Measurements from ENCODE around the gene PRPF19.
A peak's percentile ranks its signal among the peaks of the same experiment; 100 is the strongest.

The PRPF19 gene

DNA sequence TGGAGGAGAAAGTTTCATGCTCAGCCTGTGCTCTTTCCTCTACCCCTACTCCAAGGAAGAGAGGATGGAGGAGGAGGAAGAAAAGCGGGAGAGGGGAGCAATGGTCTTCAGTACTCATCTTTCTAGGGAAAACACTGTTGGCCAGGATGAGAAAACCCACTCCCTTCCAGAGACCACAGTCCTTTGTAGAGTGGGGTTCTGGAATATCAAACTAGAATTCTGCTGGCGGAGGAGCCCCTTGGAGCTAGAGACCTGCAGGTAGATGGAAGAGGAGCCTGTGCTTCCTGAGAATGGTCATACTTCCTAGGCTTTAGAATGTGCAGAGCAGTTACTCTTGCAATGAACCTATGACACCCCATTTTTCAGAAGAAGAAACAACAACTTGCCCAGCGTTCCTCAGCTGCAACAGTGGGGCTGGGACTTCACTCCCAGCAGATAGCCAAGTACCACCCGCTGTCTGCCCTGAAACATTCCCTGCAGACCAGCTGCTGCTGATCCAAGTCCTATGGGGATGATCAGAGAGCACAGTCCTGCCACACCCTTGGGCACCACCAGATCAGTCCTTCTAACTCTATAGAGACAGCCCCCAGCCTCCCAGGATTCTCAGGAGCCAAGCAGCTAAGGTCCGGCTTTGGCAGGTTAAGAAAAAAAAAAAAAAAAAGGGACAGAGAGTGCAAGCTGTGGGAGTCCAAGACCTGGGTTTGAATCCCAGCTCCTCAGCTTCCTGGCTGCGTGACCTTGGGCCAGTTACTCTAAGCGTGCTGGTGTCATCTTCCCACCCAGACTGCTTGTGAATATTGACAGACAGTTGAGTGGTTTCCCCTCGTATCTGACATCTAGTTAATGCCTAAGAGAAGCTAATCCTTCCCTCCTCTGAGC is 51.3 kb downstream of the PRPF19 start:
- H3K4me3 Mint-ChIP-seq, result peak overlapping the region; percentile 87

DNA sequence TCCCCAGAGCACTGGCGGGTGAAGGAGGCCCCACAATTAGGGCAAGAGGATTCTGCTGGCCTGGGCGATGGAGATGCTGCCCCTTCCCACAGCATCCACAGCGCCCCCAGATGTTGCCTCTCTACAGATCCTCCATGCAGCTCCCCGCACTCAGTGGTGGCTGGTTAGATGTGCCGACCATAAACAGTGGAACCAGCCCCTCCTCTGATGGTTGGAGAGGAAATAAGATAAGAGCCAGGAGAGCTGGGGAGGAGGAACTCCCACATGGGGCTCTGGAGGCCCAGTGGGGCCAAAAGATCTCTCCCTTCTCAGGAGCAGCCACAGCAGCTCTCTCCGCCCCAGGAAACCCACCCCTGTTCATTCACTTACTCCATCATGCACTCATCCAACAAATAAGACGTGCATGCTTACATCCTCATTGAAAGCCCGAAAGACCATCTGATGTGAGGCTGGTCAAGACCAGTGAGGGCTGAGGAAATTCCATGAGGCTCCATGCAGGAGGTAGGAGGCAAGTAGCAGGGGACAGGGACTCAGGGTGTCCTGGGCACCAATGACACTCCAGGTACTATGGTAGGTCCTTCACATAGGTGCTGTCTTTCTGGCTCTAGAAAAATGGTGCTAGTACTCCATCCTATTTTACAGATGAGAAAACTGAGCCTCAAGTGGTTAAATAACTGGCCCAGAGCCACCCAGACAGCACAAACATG is 52.1 kb downstream of the PRPF19 start:
- H3K4me1 Mint-ChIP-seq (ENCODE audit: low read depth), result peaks cover 42% of the 10 kb centered on the region
- H3K4me3 Mint-ChIP-seq, result peak overlapping the region; percentile 87
- no peak for DNase-seq (ENCODE audit: low spot score)
- no peaks in the 10 kb centered on the region for H3K27me3 Mint-ChIP-seq (ENCODE audit: low read depth)
- peaks cover 33% of the 10 kb centered on the region for H3K36me3 Mint-ChIP-seq (ENCODE audit: low read depth)
- no peaks in the 10 kb centered on the region for H3K9me3 Mint-ChIP-seq
- H3K27ac Mint-ChIP-seq, result no peak overlapping the region

More for the DNA sequence above, 51.3 kb downstream of the PRPF19 start:
- peaks cover 46% of the 10 kb centered on the region for H3K4me1 Mint-ChIP-seq (ENCODE audit: low read depth)
- H3K36me3 Mint-ChIP-seq (ENCODE audit: low read depth), result peaks cover 28% of the 10 kb centered on the region
- DNase-seq (ENCODE audit: low spot score), result no peak
- no peaks in the 10 kb centered on the region for H3K27me3 Mint-ChIP-seq (ENCODE audit: low read depth)
- H3K9me3 Mint-ChIP-seq, result no peaks in the 10 kb centered on the region
- peak overlapping the region; percentile 74 for H3K27ac Mint-ChIP-seq

DNA sequence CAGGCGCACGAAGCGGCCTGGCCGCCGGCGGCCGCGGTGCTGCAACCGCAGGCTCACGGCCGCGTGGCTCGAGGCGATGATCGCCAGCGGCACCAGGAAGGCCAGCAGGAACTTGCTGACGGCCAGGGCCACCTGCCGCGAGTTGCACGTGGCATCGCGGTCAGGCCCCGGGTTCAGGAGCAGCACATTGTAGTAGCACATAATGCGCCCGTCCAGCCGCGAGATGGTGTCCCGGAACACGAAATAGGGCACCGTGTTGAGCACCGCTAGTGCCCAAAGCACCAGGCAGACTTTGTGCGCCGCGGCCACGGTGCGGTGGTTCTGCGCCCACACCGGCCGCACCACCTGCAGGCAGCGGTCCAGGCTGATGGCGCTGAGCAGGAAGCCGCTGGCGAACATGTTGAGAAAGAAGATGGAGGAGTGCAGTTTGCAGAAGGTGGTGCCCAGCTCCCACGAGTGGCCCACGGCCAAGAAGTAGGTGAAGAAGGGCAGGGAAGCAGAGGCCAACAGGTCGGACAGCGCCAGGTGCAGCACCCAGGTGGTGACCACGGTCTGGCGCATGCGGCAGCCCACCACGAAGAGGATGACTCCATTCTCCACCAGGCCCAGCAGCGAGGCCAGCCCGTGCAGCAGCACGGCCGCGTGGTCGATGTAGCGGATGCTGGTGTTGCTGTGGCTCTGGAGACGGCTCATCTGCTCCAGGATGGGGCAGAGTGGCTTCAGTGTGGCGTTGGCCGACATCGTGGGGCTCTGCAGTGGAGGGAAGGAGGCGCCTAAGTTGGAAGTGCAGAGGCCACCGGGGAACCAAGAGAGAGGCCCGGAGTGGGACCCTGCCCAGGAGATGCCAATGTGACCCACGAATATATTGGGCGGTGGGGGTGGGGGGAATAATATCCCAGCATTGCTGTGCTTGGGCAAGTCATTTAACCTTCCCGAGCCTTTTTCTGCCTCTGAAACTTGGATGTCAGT is 53.1 kb downstream of the PRPF19 start:
- Mint-ChIP-seq H3K27me3 (ENCODE audit: low read depth) (no peaks in the 10 kb centered on the region), H3K9me3 (no peaks in the 10 kb centered on the region), H3K4me3 (peak overlapping the region; percentile 87), H3K27ac (no peak overlapping the region), H3K4me1 (ENCODE audit: low read depth) (peaks cover 34% of the 10 kb centered on the region), H3K36me3 (ENCODE audit: low read depth) (peaks cover 39% of the 10 kb centered on the region)
- DNase-seq (ENCODE audit: low spot score), result no peak

DNA sequence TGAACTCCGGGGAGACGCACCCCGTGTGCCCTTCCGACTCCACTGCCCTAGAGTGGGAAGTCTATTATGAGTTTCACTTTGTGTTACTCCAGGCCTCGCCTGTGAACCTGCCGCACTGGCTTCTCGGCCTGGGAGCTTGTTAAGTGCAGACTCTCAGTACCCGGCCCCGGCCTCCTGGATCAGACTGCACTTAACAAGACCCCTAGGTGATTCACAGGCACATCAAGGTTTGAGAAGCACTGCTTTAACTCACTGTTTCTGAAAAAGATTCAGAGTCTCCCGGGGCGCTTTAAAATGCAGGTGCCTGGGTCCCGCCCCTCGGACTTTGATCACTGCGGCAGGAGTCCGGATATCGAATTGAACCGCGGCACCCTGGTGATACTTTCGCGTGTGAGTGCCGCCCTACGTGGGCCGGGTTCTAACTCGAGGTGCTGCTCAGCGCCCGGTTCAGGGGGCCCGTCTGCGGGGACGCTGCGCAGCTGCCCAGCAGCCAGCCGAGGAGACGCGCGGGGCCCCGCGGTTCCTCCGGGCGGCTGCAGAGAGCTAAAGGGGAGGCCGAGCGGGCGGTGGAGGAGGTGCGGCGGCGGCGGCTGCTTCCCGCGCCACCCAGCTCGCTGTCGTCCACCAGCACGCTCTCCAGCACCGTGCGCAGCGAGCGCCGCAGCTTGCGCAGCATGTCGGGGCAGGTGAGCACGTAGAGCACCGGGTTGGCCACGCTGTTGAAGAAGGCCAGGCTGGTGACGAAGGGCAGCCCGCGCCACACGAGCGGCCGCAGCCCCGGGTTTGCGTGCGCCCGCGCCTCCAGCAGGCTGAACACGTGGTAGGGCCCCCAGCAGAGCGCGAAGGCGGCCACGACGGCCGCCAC is 54.0 kb downstream of the PRPF19 start:
- peaks cover 32% of the 10 kb centered on the region for H3K4me1 Mint-ChIP-seq (ENCODE audit: low read depth)
- no peak for DNase-seq (ENCODE audit: low spot score)
- H3K4me3 Mint-ChIP-seq, result no peak overlapping the region
- H3K36me3 Mint-ChIP-seq (ENCODE audit: low read depth), result peaks cover 41% of the 10 kb centered on the region
- H3K27me3 Mint-ChIP-seq (ENCODE audit: low read depth), result no peaks in the 10 kb centered on the region
- H3K9me3 Mint-ChIP-seq, result no peaks in the 10 kb centered on the region
- H3K27ac Mint-ChIP-seq, result peak overlapping the region; percentile 71

DNA sequence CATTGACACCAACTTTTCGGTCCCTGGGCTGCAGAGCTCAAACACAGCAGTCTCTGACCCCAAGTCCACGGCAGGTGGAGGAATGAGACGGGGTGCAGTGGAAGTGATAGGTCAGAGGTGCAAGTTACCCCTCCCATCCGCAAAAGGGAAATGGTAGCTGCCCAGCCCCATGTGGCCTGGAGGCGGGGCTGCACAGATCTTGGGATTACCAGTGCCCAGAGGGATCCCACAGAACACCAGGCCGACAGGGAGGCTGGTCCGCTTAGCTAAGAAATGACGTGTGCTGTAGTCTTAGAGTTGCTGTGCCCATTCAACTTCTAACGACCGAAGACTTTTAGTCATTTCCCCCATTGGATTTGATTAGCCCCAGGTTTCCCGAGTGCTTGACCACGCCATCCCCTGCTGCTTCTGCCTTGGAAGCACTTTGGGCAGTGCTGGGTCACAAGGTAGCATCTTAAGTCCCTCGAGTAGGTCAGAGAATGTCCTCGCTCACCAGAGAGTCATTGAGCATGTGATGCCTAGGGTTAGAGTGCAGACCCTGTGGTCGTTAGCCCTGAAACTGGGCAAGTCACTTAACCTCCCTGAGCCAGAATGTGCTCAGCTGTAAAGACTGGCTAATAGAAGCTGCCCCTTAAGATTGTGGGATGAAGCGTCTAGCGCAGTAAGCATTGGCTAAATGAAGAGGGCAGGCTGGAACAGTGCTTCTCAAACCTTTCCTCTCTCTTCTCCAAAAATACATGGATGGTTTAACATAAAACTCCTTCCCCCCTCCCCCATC is 54.9 kb downstream of the PRPF19 start:
- Mint-ChIP-seq H3K36me3 (ENCODE audit: low read depth) (peaks cover 47% of the 10 kb centered on the region), H3K9me3 (no peaks in the 10 kb centered on the region), H3K27ac (peak overlapping the region; percentile 71), H3K4me3 (no peak overlapping the region), H3K4me1 (ENCODE audit: low read depth) (peaks cover 27% of the 10 kb centered on the region), H3K27me3 (ENCODE audit: low read depth) (no peaks in the 10 kb centered on the region)
- no peak for DNase-seq (ENCODE audit: low spot score)

DNA sequence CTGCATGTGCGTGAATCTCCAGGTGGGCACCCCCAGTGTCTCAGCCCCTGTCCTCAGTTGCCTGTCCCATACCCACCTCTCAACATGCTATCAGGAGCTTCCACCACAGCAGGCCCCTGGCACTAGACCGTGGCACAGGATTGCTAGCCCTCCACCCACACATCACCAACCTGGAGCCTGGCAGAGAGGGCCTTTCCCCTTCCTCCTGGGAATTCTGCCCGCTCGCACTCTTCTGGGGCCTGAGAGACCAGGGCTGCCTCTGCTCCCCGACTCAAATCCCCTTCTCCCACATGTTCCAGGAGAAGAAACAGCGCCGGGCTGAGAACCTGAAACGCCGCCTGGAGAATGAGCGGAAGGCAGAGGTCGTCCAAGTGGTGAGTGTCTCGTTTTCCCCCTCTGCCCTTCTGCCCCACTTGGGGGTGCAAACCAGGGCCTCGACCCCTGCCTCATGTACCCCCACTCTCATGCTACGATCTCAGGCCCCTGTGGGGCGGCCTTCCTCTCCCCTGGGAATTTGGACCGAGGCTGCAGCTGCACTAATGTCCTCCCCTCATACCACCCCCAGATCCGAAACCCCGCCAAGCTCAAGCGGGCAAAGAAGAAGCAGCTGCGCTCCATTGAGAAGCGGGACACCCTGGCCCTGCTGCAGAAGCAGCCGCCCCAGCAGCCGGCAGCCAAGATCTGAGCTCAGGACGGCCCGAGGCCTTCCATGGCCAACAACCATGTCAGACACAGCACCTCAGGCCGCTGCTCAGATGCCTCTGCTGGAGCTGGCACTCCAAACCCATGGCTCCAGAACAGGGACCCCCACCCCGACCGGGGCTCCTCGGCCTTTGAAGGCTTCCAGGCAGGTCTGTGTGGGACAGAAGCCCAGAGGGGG is 56.5 kb downstream of the PRPF19 start:
- peaks cover 22% of the 10 kb centered on the region for H3K4me1 Mint-ChIP-seq (ENCODE audit: low read depth)
- H3K4me3 Mint-ChIP-seq, result no peak overlapping the region
- no peak for DNase-seq (ENCODE audit: low spot score)
- no peaks in the 10 kb centered on the region for H3K9me3 Mint-ChIP-seq
- H3K27me3 Mint-ChIP-seq (ENCODE audit: low read depth), result no peaks in the 10 kb centered on the region
- no peak overlapping the region for H3K27ac Mint-ChIP-seq
- peaks cover 55% of the 10 kb centered on the region for H3K36me3 Mint-ChIP-seq (ENCODE audit: low read depth)

DNA sequence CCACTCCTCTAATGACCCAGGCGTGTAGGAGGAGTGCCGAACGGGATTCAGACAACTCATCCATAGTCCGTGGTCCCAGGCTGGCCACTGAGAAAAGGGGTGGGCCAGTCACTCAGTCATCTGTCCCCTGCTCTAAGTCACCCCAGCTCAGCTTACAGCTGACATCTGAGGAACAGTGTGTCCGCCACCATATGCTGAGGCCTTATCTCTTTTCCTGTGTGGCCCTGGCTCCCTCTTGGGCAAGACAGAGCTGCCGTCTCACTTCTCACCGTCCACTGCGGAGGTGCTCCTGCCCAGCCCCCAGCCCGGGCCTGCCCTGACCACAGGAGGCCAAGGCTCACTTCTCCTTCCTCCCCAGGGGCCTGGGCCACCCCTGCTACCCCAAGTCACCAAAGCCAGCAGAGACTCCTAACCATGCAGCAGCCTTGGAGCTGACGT is 57.7 kb downstream of the PRPF19 start:
- Mint-ChIP-seq H3K9me3 (no peaks in the 10 kb centered on the region), H3K27me3 (ENCODE audit: low read depth) (no peaks in the 10 kb centered on the region), H3K4me1 (ENCODE audit: low read depth) (peaks cover 21% of the 10 kb centered on the region), H3K27ac (no peak overlapping the region), H3K4me3 (no peak overlapping the region), H3K36me3 (ENCODE audit: low read depth) (peaks cover 58% of the 10 kb centered on the region)
- DNase-seq (ENCODE audit: low spot score), result no peak

DNA sequence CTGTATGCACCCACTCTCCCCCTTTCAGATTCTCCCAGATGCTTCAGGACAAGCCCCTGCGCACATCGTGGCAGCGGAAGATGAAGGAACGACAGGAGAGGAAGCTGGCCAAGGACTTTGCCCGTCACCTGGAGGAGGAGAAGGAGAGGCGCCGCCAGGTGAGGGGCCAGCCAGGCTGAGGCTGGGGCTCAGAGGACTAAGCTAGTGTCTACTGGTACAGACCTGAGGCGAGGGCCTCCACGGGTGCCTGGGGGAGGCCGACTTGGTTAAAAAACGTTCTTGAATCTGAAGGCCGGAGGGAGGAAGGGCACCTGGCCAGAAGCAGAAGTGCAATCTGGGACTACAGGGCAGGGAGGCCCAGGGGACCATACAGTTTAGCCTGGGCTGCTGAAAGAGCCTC is 58.5 kb downstream of the PRPF19 start:
- Mint-ChIP-seq H3K9me3 (no peaks in the 10 kb centered on the region), H3K4me1 (ENCODE audit: low read depth) (peaks cover 23% of the 10 kb centered on the region), H3K4me3 (no peak overlapping the region), H3K27ac (no peak overlapping the region), H3K36me3 (ENCODE audit: low read depth) (peaks cover 60% of the 10 kb centered on the region), H3K27me3 (ENCODE audit: low read depth) (no peaks in the 10 kb centered on the region)
- no peak for DNase-seq (ENCODE audit: low spot score)

DNA sequence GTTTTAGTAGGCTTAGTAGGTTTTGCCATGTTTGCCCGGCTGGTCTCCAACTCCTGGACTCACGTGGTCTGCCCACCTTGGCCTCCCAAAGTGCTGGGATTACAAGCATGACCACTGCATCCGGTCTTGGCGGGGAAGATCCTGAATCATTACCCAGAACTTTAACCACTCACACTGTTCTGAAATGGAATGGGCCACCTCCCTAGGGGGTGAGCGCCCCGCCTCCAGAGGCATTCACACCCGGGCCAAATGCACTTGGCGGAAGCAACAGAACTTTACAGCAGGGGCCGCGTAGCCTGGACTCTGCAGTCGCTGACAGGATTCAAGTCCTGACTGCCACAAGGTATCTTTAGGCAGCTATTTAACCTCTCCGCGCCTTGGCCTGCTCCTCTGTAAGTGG is 59.1 kb downstream of the PRPF19 start:
- DNase-seq (ENCODE audit: low spot score), result no peak
- peaks cover 60% of the 10 kb centered on the region for H3K36me3 Mint-ChIP-seq (ENCODE audit: low read depth)
- H3K9me3 Mint-ChIP-seq, result no peaks in the 10 kb centered on the region
- no peak overlapping the region for H3K4me3 Mint-ChIP-seq
- no peaks in the 10 kb centered on the region for H3K27me3 Mint-ChIP-seq (ENCODE audit: low read depth)
- peaks cover 23% of the 10 kb centered on the region for H3K4me1 Mint-ChIP-seq (ENCODE audit: low read depth)
- no peak overlapping the region for H3K27ac Mint-ChIP-seq

DNA sequence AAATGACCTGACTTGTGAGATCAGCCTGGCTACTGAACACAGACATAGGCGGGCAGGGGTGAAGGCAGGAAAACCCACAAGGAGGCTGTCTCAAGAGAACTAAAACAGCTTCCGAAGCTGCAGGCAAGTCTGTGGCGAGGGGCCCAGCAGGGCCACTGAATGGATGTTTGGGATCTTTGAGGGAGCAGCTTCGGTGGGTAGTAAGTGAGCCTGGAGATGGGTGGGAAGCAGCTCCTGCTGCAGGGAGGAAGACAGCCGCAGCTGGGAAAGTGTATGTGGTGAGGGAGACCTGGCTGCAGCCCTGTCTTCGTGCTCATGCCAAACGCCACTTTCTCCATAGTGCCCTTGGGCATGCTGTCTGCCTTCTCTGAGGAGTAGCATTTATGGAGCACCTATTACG is 61.0 kb downstream of the PRPF19 start:
- Mint-ChIP-seq H3K4me3 (peak overlapping the region; percentile 81), H3K27me3 (ENCODE audit: low read depth) (no peaks in the 10 kb centered on the region), H3K36me3 (ENCODE audit: low read depth) (peaks cover 44% of the 10 kb centered on the region), H3K27ac (no peak overlapping the region), H3K4me1 (ENCODE audit: low read depth) (peaks cover 31% of the 10 kb centered on the region), H3K9me3 (no peaks in the 10 kb centered on the region)
- DNase-seq (ENCODE audit: low spot score), result no peak

DNA sequence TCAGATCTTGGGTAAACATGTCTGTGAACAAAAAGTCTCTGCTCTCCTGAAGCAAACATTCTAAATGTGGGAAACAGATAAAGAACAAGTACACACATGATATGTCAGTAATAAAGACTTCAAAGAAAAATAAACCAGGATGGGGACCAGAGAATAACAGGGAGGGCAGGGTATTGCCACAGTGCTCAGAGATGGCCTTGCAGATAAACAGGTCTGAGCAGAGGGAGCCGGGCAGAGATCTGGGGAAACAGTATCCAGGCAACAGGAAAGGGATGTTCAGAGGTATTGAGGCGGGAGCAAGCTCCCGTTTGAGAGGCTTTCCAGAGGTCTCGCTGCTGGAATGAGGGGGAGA is 61.5 kb downstream of the PRPF19 start:
- Mint-ChIP-seq H3K27ac (peak overlapping the region; percentile 80), H3K27me3 (ENCODE audit: low read depth) (no peaks in the 10 kb centered on the region), H3K36me3 (ENCODE audit: low read depth) (peaks cover 41% of the 10 kb centered on the region), H3K4me3 (peak overlapping the region; percentile 81), H3K9me3 (no peaks in the 10 kb centered on the region), H3K4me1 (ENCODE audit: low read depth) (peaks cover 31% of the 10 kb centered on the region)
- no peak for DNase-seq (ENCODE audit: low spot score)

Measured in T-helper 2 cell treated with Interferon-gamma antibody and Interleukin-4, amounts not matched to agents 5 μg/mL and 100 μg/mL, for 36 hours (primary cell).